ENCODE data around the gene ZCWPW1.
A peak's percentile ranks its signal among the peaks of the same experiment; 100 is the strongest.

Gene ZCWPW1

DNA sequence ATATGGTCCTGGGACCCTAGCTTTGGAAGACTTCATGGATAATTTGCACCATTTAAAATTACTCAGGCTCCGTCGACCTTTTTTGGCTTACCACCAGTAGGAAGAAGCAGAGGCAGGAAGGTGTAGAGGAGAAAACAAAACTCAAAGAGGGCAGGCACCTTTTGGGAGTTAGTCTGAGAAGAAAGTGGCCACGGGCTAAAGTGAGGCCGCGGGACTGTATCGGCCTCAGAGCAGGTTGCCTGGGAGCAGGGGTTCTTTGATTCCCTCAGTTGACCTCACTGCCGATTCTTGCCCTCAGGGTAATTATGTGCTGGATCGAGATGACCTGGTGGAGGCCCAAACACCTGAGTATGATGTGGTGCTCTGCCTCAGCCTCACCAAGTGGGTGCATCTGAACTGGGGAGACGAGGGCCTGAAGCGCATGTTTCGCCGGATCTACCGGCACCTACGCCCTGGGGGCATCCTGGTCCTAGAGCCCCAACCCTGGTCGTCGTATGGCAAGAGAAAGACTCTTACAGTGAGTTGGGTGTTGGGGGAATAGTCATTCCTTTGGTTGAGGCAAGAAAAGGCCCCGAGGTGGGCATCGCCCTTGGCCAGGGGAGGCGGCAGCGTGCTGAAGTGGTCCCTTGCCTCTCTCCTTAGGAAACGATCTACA lies 4.2 kb upstream of the ZCWPW1 start:
- no peak for DNase-seq (ENCODE audit: low read depth)

DNA sequence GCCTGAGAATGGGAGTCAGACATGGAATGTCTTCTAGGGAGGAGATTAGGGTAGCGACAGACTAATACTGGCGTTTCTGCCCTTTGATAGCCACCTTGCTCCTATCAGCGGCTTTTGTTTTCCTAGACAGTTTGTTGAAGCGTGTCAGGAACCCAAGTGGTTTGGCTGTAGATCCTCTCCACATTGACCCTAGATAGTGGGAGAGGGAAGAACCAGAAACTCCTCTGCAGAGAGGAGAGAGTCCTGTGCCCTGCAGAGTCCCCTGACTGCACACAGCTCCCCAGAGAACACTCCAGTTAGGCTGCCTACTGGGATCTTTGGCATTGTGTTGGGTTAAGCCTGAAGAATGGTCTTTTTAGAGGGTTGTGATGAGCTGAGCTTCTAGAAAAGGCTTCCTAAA lies 3.5 kb upstream of the ZCWPW1 start:
- no peak for DNase-seq (ENCODE audit: low read depth)

DNA sequence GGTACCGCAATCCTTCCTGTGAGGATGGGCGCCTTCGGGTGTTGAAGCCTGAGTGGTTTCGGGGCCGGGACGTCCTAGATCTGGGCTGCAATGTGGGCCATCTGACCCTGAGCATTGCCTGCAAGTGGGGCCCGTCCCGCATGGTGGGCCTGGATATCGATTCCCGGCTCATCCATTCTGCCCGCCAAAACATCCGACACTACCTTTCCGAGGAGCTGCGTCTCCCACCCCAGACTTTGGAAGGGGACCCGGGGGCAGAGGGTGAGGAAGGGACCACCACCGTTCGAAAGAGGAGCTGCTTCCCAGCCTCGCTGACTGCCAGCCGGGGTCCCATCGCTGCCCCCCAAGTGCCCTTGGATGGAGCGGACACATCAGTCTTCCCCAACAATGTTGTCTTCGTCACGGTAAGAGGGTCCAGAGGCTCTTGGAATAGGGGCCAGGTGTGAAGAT lies 2.8 kb upstream of the ZCWPW1 start:
- DNase-seq (ENCODE audit: low read depth): no peak

DNA sequence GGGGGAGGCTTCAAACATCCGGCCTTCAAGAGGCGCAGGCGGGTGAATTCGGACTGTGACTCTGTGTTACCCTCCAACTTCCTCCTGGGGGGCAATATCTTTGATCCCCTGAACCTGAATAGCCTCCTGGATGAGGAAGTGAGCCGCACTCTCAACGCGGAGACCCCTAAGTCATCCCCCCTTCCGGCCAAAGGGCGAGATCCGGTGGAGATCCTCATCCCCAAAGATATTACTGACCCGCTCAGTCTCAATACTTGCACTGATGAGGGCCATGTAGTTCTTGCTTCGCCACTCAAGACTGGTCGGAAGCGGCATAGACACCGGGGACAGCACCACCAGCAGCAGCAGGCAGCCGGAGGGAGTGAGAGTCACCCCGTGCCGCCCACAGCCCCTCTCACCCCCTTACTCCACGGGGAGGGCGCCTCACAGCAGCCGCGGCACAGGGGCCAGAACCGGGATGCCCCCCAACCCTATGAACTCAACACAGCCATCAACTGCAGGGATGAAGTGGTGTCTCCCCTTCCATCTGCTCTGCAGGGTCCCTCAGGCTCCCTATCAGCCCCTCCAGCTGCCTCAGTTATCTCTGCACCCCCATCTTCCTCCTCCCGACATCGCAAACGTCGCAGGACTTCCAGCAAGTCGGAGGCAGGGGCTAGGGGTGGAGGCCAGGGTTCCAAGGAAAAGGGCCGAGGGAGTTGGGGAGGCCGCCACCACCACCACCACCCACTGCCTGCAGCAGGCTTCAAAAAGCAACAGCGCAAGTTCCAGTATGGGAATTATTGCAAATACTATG lies 2.2 kb upstream of the ZCWPW1 start:
- no peak for DNase-seq (ENCODE audit: low read depth)

DNA sequence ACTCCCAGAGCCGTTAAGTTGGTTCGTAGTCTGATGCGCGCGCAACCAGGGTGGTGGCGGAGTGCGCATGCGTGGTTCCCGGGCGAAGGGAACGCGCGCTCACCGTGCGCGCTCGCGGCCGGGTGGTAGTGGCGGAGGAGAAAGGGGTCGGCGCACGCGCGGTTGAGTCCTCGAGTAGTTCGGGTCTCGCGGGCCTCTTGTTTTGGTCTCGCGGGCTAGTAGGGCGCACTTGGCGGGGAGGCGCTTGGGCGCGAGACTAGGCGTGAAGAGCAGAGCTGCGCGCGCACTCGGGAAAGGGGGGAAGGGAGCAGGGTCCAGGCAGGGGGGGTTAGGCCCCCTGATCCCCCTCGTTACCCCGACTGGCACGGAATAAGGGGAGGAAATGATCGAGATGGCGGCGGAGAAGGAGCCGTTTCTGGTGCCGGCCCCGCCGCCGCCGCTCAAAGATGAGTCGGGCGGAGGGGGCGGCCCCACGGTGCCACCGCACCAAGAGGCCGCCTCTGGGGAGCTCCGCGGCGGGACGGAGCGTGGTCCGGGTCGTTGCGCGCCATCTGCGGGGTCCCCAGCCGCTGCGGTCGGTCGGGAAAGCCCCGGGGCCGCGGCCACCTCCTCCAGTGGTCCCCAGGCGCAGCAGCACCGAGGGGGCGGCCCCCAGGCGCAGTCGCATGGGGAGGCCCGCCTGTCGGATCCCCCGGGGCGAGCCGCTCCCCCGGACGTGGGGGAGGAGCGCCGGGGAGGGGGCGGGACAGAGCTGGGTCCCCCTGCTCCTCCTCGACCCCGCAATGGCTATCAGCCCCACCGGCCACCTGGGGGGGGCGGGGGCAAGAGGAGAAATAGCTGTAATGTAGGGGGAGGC lies 1.4 kb upstream of the ZCWPW1 start, which contains the start of gene MEPCE:
TSS of gene MEPCE (plus strand) at position 195 of the 856 bp plus-strand sequence. CDS start at position 383, 188 bp downstream.
- peak; percentile 96 for DNase-seq (ENCODE audit: low read depth)

DNA sequence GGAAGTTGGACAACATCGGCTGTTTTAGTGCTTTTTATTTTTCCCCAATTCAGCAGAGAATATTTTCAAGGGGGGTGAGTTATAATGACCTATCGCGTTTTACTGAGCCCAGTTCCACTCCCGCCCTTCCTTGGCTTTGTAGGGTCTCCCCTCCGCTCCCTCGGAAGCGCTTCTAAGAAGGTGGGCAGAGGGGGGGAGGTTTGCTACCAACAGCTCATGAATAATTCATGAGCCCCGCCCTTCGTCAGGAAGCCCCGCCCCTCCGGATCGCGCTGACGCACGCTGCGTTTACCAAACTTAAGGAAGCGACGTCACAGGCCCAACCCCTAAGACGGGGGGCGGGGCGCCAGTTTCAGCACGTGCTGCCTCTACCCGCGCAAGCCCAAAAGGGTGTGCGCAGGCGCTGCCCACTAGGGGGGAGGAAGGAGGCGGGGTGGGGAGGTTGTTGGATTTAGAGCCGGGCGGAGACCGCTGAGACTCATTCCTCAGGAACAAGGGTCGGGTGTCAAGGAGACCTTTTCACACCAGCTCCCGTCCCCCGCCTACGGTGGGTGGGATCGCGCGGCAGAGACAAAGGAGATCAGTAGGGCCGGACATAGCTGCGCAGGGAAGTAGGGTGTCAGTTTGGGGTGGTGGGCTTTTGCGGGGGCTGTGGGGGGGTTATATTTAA lies 599 bp upstream of the ZCWPW1 start:
- peak; percentile 100 for DNase-seq (ENCODE audit: low read depth)

DNA sequence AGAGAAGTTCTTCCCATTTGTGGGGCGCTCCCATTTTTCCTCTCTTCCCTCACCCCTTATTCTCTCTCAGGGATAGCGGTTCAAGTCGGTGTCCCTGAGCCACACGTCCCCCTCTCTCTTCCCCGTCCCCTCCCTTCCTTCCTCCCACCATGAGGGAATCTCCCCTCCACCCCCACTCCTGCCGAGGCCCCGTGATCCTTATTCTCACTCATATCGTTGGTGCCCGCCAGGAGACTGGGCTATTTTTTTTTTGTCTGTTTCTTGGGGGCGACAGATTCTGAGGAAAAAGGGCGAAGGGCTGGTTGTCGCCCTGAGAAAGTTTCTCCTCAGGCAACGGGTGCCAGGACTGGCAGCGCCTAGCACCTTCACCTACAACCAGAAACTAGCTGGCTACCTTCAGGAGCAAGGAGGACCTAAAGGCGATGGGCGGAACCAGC lies 723 bp downstream of the ZCWPW1 start:
- DNase-seq (ENCODE audit: low read depth): no peak

DNA sequence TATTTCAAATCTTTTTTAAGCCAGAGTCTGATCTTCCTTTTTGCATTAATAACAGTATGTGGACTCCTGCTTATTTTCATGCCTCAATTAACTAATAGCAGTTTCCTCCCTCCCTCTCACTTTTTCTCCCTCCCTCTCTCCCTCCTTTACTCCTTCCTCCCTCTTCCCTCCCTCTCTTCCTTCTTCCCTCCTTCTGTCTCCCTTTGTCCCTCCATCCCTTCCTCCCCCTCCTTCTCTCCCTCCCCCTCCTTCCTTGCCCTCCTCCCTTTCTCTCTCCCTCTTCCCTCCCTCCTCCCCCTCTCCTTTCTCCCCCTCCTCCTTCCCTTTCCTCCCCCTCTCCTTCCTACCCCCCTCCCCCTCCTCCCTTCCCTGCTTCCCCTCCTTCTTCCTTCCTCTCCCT lies 2.0 kb downstream of the ZCWPW1 start:
- no peak for DNase-seq (ENCODE audit: low read depth)

DNA sequence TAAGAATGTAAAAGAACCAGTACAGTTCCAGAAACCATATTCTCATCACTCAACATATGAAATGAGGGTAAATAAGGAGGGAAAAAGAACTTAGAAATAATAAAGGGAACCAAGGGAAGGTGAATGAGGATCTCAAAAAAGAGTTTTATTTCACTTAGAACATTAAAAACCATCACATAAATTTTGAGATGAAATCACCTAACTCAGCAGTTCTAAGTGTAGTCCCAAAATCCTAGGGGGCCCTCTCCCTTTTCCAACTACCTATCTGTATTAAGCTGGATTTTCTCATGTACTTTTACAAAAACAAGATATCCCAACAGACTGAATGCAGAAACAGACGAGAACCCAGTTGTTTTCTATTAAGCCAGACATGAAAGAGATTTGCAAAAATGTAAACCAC lies 3.2 kb downstream of the ZCWPW1 start:
- DNase-seq (ENCODE audit: low read depth): no peak

DNA sequence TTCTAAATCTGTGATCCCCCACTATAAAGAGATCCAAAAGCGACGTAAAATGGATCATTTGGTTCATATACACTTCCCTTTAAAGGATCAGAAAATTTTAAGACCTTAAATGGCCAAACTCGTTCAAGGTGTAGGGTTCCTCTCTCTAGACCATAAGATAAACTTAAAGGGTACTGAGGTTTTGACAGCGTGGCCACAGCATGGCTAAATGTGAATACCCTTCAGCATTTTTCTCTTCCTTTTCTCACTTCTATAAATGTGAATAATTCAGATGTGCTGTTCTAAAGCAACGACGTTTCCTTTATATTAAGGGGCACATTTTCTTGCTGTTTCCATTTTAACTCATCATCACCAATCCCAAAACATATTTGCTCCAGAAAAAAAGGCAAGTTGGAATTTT lies 5.2 kb downstream of the ZCWPW1 start:
- no peak for DNase-seq (ENCODE audit: low read depth)

DNA sequence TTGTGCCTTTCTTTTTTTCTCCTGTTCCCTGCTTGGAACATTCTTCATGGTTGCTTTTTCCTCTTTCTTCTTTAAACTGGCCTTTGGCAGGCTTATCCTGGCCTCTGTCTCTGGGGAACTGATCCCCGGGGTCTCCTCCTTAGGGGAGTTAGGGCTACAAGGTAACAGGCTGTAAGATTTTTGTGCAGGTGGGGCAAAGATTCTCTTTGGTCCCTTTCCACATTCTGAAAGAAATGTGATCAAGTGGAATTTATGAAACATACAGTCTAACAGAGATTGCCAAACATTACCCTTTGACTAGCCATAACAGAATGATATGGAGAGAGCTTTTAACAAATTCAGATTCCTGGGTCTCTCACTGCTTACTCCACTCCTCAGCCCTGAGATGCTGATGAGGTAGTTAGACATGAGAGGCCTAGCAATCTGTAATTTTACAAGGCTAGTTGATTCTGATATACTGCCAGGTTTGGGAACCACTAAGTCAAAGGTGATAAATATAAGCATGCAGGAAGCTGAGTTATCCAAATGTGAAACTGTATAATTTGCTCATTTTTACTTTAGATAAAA lies 8.8 kb downstream of the ZCWPW1 start:
- DNase-seq (ENCODE audit: low read depth): no peak

DNA sequence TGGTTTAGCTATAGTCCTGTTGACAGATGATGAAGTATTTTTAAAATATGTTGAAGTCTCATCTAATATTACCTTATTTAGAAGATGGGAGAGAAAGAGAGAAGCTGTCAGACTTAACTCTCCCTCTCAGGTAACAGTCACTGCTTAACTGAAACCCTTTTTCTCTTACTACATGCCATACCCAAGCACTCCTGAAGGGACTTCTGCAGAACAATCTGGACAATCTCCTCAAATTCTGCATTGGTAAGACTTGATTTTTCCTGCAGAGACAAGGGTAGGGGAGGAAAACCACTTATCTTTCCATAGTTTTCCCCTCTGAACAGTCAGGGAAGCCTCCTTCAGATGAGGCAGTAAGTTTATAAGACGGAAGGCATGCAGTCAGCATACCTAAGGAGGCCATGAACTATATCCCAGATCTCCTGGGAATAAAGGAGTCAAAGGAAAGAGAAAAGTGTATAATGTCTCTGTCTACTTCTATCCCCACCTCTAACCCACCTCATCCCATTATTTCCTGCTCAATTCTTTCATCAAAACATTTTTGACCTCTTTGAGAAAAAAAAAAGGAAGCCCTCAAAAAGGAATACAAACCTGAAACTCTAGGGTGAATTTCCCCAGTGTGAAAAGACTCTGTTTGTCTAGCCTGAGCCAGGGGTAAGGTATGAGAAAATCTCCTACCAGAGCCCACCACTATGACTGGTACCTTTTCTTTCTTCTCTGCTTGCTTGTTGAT lies 9.4 kb downstream of the ZCWPW1 start:
- no peak for DNase-seq (ENCODE audit: low read depth)

DNA sequence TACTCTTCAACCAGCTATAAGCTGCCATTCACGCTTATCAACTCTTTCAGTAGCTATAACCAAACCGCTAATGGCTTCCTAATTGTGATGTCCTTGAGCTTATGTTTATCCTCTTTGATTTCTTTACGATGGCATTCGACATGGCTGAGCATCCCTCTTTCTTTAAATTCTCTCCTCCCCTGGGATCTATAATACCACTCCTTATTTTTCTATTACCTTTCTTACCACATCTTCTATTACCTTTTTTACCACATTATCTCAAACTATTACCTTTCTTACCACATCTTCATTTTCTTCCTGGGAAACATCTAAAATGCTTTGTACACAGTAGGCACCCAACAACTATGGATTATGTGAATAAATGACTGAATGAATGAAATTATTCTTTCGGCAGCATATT lies 13.1 kb downstream of the ZCWPW1 start:
- no peak for DNase-seq (ENCODE audit: low read depth)

DNA sequence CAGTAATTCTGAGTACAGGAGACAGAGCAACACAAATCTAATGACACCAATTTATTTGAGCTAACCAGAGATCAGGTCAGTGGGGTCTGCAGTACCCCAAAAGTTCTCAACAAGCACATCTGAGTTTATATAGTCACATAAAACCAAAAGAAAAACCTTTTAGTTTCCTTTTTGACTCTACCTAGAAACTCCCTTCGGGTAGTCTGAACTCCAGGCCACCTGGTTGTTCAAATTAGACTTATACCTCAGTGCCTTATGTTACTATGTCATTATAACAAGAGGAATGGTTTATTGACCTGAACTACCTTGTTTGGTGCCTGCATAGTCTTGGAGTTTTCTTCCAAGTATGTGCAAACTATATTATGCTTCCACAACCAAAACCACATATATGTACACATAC lies 14.6 kb downstream of the ZCWPW1 start:
- DNase-seq (ENCODE audit: low read depth): no peak

DNA sequence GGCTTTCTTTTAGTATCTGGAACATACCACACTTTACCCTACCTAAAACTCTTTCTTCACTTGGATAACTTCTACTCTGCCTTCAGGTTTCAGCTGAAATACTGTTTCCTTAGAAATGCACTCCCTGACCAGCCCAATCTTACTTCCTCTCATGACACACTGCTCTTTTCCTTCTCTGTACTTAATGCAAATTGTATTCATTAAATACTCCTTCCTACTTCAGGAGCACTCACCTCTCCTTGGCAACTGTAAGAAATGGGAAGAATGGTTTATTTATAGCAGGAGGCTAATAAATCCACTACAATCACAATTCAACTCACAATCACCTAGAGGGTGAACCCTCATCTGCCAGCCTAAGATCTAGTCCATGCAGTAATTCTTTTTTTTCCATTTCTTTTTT lies 15.2 kb downstream of the ZCWPW1 start:
- DNase-seq (ENCODE audit: low read depth): no peak

DNA sequence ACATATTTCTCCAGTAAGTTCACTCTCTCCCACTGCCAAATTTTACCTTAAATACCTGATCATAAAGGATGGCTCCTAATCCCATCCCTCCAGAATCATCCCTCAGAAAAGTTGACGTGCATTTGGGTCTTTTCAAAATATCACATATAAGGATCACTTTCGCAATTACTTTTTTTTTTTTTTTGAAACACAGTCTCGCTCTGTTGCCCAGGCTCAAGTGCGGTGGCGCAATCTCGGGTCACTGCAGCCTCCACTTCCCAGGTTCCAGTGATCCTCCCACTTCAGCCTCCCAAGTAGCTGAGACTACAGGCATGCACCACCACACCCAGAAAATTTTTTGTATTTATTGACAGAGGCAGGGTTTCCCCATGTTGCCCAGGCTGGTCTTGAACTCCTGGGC lies 17.4 kb downstream of the ZCWPW1 start:
- DNase-seq (ENCODE audit: low read depth): no peak

DNA sequence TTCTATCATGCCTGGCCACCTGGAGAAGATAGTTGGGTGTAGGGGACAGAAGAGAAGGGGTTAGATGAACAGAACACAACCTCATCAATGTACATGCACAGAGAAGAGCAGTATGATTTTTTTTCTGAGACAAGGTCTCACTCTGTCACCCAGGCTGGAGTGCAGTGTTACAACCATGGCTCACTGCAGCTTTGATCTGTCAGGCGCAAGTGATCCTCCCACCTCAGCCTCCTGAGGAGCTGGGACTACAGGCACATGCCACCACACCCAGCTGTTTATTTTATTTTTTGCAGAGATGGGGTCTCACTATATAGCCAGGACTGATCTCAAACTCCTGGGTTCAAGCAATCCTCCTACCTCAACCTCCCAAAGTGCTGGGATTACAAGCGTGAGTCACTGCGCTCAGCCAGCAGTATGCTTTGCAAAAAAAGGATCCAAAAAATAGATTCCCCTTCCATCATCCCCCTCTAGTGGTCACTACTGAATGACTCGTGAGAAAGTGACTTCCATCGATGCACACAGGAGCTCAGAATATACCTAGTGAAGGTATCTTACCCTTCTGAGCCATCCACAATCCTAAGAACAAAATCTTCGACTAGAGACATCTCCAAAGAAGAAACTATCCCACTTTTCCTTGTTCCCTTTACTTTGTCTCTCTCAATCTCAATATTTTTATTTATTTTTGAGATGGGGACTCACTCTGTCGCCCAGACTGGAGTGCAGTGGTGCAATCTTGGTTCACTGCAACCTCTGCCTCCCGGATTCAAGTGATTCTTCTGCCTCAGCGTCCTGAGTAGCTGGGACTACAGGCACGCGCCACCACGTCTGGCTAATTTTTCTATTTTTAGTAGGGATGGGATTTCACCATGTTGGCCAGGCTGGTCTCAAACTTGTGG lies 21.0 kb downstream of the ZCWPW1 start:
- DNase-seq (ENCODE audit: low read depth): no peak

DNA sequence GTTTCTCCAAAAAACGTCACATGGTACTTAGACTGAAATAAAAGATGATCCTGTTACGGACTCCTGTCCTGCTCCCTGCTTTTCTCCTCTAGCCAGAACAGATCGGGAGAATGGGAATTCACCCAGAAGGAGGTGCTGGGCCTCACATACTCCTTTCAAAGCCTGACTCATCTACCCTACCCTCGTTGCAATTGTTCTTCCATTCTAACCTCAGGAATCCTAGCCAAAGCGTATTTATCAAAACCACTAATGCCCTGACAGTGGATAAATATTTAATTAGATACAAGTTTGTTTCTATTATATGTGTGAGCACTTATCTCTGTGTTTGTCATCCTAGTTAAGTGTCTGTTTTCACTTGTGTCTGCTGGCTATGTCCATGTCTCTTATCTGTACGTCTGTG lies 21.7 kb downstream of the ZCWPW1 start:
- no peak for DNase-seq (ENCODE audit: low read depth)

DNA sequence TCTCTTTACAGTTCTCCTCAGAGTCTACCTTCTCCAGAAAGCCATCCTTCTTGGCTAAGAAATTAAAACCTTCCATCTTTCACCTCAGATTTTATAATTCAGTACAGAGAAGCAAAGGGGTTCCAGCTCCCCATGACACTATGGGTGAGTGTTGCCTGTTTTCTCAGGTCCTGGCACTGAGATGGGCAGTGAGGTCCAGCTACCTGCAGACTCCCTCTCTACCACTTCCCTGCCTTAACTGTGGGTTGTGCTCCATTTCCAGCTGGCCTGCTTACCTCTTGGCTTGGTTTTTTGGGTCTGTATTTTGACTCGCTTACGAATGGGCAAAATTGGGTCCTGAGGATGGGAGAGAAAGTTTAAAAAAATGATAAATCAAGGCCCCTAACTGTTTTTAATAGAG lies 26.3 kb downstream of the ZCWPW1 start:
- DNase-seq (ENCODE audit: low read depth): no peak

DNA sequence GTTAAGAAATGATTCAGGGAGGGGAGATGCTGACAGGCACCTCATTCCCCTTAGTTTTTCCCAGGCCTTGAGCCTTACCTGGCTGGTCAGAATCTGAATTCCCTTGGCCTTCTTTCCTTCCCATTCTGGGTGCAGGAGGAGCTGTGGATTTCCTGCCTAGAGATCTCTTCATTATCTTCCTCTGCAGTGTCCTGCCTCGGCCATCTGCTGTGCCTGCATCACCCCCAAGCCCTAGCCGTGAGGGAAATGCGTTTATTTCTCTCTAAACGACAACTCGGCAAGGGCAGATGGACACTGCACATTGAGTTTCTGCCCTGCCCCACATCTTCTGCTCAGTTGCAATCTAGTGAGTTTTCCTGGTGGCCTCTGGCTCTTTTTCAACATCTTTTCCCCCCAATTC lies 26.7 kb downstream of the ZCWPW1 start:
- no peak for DNase-seq (ENCODE audit: low read depth)

Measured in stimulated activated CD8-positive, alpha-beta memory T cell treated with anti-CD3 and anti-CD28 coated beads, Interleukin-12 subunit alpha, Interleukin-12 subunit beta, amount 100 ng/mL, for 4 hours (primary cell).